ENCODE results near the gene NAP1L4. TPM values are rescaled to one million over a fixed set of nuclear protein-coding genes. Genes with fewer than 3 reads are reported as not detected.
A peak's percentile ranks its signal among the peaks of the same experiment; 100 is the strongest.

The NAP1L4 gene, protein sequence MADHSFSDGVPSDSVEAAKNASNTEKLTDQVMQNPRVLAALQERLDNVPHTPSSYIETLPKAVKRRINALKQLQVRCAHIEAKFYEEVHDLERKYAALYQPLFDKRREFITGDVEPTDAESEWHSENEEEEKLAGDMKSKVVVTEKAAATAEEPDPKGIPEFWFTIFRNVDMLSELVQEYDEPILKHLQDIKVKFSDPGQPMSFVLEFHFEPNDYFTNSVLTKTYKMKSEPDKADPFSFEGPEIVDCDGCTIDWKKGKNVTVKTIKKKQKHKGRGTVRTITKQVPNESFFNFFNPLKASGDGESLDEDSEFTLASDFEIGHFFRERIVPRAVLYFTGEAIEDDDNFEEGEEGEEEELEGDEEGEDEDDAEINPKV
- total RNA-seq (2014; rRNA removed; shearing (Covaris generic)), result 186 and 214 TPM in 2 replicates

DNA sequence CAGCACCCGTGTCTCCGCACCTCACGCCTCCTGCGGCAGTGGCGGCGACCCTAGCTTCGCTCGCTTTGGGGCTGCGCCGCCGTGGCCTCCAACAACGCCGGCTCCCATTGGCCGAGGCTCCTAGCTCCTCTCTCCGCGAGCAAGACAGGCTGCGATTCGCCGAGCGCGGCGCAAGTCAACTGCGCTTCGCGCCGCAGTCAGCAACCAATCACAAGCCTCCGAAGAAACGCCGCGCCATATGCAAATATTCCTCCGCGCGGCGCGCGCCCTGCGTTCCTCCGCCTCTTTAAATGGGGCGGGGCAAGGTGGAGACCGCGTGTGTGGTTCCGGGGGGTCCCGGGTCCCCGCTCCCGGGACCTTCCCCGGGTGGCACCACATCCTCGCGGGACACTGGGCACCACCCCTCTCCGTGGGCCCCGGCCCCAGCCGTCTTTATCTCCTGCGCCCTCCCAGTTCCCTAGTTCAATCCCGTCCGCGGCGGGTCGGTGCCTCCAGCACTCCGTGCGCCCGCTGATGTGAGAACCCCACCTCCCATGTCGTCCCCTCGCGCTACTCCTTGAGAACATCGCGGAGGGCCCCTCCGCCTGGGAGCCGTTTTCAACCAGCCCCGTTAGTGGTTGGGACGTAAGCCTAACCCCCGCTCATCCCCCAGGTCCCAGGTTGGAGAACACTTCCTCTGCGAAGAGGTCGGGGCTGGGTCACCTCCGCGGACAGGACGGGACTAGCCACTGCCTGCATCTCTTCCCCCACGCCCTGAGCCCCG is at the start of gene NAP1L4:
NAP1L4 (minus strand) TSS at position 96 of the 763 bp plus-strand sequence. CDS start 13,109 bp downstream, outside the sequence.
- Histone ChIP-seq H3K4me3 (peak within 1 kb of the TSS; percentile 93), H3K4me1 (replicated peaks) (peaks cover 31% of the 10 kb centered on the region), H3K36me3 (peaks cover 32% of the 10 kb centered on the region), H3K27me3 (replicated peaks) (no peaks in the 10 kb centered on the region), H3K9me3 (replicated peaks) (no peaks in the 10 kb centered on the region), H3K27ac (peak within 1 kb of the TSS; percentile 81)
- peak; percentile 98 to 99 for DNase-seq (ENCODE audit: low read depth in 1 of 2, low spot score in 2 of 2)

DNA sequence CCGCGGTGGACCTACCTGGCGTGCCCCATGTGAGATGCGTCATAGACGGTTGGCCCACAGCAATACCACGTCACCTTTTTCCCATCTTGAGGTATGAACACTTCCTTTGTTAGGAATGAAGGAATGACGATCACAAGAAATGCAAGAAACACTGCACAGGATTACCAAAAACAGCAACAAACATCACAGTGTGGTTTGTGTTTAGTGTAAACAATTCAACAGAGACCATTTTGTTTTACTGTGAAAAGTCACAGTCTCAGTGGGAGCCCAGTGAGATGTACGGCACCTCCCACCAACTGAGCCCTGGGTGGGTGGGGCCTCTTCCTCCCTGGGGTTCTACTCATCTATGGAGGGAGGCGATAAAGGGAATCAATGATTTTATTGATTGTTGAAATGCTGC is 48.8 kb upstream of the NAP1L4 start:
- no peaks in the 10 kb centered on the region for H3K9me3 ChIP-seq (replicated peaks)
- no peaks in the 10 kb centered on the region; the same call in 1 of the 2 replicates for H3K4me1 ChIP-seq (replicated peaks)
- H3K27me3 ChIP-seq (replicated peaks), result no peaks in the 10 kb centered on the region
- peaks cover 96% of the 10 kb centered on the region for H3K36me3 ChIP-seq
- no peak overlapping the region for H3K4me3 ChIP-seq
- no peak overlapping the region for H3K27ac ChIP-seq
- no peak for DNase-seq (ENCODE audit: low read depth in 1 of 2, low spot score in 2 of 2)

DNA sequence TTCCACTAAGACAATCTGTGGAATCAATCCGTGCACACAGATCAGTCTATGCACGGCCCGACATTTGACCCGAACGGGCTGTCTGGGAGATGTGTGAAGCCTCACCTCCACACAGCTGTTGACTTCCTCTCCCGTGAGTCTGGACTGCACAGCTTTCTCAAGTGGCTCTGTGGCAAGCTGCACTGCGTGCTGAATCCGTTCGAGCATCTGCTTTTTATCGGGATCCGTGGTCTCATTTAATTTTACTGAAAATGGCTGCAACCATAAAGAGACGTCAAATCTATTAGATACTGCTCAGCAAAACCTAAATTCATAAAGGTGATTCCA is 45.8 kb upstream of the NAP1L4 start:
- DNase-seq (ENCODE audit: low read depth in 1 of 2, low spot score in 2 of 2), result no peak
- H3K27ac ChIP-seq, result no peak overlapping the region
- no peaks in the 10 kb centered on the region for H3K9me3 ChIP-seq (replicated peaks)
- H3K4me3 ChIP-seq, result no peak overlapping the region
- no peaks in the 10 kb centered on the region; the same call in 1 of the 2 replicates for H3K4me1 ChIP-seq (replicated peaks)
- no peaks in the 10 kb centered on the region for H3K27me3 ChIP-seq (replicated peaks)
- peaks cover 96% of the 10 kb centered on the region for H3K36me3 ChIP-seq

DNA sequence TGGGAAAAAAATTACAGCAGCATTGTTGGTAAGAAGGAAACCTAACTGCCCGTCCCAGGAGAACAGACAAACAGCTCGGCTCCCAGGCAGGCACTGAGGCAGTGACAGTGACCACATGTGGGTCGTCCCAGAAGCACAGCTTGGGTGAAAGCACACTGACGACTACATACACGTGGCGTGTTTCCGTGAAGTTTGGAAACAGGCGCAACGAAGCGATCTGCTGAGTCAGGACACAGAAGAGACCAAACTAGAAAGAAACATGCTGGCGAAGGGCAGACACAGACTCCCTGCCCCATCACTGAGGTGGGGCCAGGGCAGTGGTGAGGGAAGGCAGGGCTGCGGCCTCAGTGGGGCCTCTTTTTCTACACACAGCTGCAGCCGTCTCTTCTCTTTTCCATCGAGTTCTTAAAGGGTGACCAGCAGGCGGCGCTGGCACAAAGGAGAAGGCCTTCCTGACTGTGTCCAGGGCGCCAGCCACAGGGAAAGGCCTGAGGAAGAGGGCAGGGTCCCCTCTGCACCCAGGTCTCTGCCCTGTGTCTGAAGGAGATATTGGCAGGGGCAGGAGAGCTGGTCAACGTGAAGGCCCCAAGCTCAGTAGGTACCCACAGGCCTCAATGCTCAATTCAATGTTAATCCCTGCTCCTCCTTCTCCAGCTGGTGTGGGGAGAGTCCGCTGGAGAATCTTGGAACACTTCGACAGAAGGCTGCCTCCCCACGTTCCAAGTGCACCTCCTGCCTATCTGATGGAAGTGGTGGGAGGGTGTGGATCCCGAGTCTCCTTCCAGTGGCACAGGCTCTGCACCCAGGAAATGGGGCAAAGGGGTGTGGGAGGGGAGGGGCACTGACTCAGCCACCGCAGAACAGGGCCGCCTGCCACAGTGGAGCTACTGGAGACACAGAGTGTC is 45.2 kb upstream of the NAP1L4 start:
- H3K36me3 ChIP-seq, result peaks cover 96% of the 10 kb centered on the region
- DNase-seq (ENCODE audit: low read depth in 1 of 2, low spot score in 2 of 2), result peak; percentile 75 to 86
- H3K27ac ChIP-seq, result no peak overlapping the region
- H3K4me3 ChIP-seq, result no peak overlapping the region
- H3K9me3 ChIP-seq (replicated peaks), result no peaks in the 10 kb centered on the region
- no peaks in the 10 kb centered on the region; the same call in 1 of the 2 replicates for H3K4me1 ChIP-seq (replicated peaks)
- H3K27me3 ChIP-seq (replicated peaks), result no peaks in the 10 kb centered on the region

DNA sequence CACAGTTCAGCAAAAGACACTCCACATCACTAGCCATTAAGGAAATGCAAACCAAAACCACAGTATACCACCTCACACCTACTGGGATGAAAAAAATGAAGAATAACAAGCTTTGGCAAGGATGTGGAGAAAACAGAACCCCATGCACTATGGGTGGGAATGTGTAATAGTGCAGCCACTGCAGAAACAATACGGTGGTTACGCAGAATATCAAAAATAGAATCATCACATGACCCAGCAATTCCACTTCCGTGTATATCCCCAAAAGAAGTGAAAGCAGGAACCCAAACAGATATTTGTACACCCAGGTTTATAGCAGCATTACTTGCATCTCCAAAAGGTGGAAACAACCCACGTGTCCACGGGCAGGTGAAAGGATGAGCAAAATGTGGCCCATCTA is 44.3 kb upstream of the NAP1L4 start:
- H3K9me3 ChIP-seq (replicated peaks), result no peaks in the 10 kb centered on the region
- no peak for DNase-seq (ENCODE audit: low read depth in 1 of 2, low spot score in 2 of 2)
- peaks cover 91% of the 10 kb centered on the region for H3K36me3 ChIP-seq

DNA sequence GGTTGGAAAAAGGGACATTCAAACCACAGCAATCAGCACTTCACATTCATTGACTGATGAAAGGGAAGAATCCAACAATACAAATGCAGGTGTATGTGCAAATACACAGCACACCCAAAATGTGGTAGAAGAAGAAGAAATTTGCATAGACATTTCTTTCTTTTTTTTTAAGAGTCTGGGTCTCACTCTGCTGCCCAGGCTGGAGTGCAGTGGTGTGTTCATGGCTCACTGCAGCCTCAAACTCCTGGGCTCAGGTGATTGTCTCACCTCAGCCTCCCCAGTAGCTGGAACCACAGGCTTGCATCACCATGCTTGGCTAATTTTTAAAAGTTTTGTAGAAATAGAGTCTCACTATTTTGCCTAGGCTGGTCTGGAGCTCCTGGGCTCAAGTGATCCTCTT is 43.2 kb upstream of the NAP1L4 start:
- no peaks in the 10 kb centered on the region; the same call in 1 of the 2 replicates for H3K4me1 ChIP-seq (replicated peaks)
- no peak overlapping the region for H3K4me3 ChIP-seq
- H3K27ac ChIP-seq, result no peak overlapping the region
- no peaks in the 10 kb centered on the region for H3K9me3 ChIP-seq (replicated peaks)
- H3K36me3 ChIP-seq, result peaks cover 86% of the 10 kb centered on the region
- no peak for DNase-seq (ENCODE audit: low read depth in 1 of 2, low spot score in 2 of 2)
- H3K27me3 ChIP-seq (replicated peaks), result no peaks in the 10 kb centered on the region

More for the DNA sequence above, 44.3 kb upstream of the NAP1L4 start:
- H3K4me3 ChIP-seq, result no peak overlapping the region
- no peaks in the 10 kb centered on the region for H3K27me3 ChIP-seq (replicated peaks)
- no peaks in the 10 kb centered on the region; the same call in 1 of the 2 replicates for H3K4me1 ChIP-seq (replicated peaks)
- no peak overlapping the region for H3K27ac ChIP-seq

DNA sequence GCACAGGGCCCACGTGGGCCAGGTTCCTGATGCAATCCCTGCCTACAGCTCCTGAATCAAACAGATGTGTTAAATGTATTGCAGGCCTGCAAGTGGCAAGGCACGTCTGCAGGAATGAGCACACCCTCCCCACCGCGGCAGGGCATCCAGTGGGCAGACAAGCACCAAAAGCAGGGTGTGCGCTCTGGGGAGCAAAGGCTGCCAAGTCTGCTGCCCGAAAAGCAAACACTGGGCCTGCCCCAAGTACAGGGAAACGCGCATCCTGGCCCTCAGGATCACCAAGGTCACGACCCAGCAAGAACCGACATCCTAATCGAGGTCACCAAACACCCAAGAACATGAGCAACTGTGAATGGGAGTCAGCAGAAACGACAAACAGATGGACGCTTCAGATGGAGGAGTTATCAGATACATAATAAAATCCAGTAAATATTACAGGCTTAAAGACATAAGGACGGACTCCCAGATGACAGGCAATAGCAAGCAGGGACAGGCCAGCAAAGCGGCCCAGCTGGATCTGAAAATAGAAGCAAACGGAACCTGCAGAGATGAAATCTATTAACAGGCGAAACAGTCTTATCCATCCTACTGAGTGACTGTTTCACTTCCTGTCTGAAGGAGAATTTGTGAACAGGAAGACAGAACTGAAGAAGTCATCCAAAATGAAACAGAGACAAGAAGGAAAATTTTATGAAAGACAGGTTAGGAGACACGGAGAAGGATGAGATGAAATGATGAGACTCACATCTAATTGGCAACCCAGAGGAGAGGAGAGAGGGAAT is 38.4 kb upstream of the NAP1L4 start:
- no peak for DNase-seq (ENCODE audit: low read depth in 1 of 2, low spot score in 2 of 2)
- Histone ChIP-seq H3K4me3 (no peak overlapping the region), H3K27me3 (replicated peaks) (no peaks in the 10 kb centered on the region), H3K9me3 (replicated peaks) (no peaks in the 10 kb centered on the region), H3K27ac (no peak overlapping the region), H3K4me1 (replicated peaks) (no peaks in the 10 kb centered on the region), H3K36me3 (peaks cover 81% of the 10 kb centered on the region)

DNA sequence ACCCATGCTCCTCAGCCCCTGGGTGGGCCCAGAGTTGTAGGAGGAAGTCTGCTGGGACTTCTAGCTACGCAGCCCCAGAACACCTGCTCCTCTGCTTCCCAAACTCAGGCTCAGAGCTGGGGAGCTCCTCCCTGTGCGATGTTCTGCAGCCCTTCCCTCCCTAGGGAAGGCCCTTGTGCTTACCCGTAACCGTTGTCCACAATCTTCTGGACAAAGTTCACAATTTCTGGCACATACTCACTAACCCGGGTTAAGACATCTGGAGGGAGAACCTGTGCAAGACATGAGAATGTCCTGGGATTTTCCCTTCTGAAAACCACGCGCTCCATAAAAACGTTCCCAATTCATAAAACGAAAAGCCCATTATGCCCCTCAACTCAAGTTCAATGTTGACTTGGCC is 36.7 kb upstream of the NAP1L4 start:
- Histone ChIP-seq H3K9me3 (replicated peaks) (no peaks in the 10 kb centered on the region), H3K36me3 (peaks cover 84% of the 10 kb centered on the region), H3K27me3 (replicated peaks) (no peaks in the 10 kb centered on the region), H3K27ac (no peak overlapping the region), H3K4me3 (no peak overlapping the region), H3K4me1 (replicated peaks) (no peaks in the 10 kb centered on the region)
- no peak for DNase-seq (ENCODE audit: low read depth in 1 of 2, low spot score in 2 of 2)

DNA sequence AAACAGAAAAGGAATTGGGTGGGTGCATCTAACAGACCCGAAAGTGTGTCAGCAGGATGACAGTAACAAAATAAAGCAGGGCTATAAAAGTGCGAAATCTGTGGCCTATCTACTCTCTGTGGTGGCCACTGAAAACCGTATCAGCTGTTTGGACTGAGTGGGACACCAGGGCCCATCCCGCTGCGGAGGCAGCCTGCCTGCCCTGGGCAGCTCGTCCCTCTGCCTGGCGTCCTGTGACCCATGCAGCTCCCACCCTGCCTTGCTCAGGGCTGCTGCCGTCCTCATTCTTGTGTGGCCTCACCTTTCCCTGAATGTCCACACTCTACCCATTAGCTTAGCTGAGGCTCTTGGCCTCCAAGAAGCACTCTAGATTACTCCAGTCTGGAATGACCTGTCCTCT is 34.7 kb upstream of the NAP1L4 start:
- no peak for DNase-seq (ENCODE audit: low read depth in 1 of 2, low spot score in 2 of 2)
- no peaks in the 10 kb centered on the region for H3K27me3 ChIP-seq (replicated peaks)
- H3K36me3 ChIP-seq, result peaks cover 72% of the 10 kb centered on the region
- no peak overlapping the region for H3K4me3 ChIP-seq
- H3K9me3 ChIP-seq (replicated peaks), result no peaks in the 10 kb centered on the region
- no peak overlapping the region for H3K27ac ChIP-seq
- no peaks in the 10 kb centered on the region for H3K4me1 ChIP-seq (replicated peaks)

DNA sequence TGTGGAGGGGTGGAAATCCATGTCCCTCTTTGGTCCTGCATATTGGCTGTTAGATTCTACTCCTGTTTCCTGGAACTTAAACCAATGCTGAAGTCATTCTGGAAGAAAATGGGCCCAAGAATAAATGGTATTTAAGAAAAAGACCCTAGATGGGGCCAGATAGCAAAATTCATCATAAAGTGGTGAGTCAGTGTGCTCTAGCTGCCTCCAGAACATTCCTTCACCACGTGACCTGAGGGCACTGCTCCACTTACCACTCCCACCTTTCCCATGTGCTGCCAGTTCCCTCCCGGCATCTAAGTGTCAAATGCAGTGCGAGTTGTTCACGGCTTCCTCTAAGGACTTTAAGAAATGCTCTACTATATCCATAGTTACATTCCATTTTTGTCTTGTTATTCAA is 30.9 kb upstream of the NAP1L4 start:
- no peaks in the 10 kb centered on the region for H3K27me3 ChIP-seq (replicated peaks)
- H3K4me1 ChIP-seq (replicated peaks), result no peaks in the 10 kb centered on the region
- no peak overlapping the region for H3K4me3 ChIP-seq
- no peaks in the 10 kb centered on the region for H3K9me3 ChIP-seq (replicated peaks)
- no peak for DNase-seq (ENCODE audit: low read depth in 1 of 2, low spot score in 2 of 2)
- no peak overlapping the region for H3K27ac ChIP-seq
- H3K36me3 ChIP-seq, result peaks cover 68% of the 10 kb centered on the region

DNA sequence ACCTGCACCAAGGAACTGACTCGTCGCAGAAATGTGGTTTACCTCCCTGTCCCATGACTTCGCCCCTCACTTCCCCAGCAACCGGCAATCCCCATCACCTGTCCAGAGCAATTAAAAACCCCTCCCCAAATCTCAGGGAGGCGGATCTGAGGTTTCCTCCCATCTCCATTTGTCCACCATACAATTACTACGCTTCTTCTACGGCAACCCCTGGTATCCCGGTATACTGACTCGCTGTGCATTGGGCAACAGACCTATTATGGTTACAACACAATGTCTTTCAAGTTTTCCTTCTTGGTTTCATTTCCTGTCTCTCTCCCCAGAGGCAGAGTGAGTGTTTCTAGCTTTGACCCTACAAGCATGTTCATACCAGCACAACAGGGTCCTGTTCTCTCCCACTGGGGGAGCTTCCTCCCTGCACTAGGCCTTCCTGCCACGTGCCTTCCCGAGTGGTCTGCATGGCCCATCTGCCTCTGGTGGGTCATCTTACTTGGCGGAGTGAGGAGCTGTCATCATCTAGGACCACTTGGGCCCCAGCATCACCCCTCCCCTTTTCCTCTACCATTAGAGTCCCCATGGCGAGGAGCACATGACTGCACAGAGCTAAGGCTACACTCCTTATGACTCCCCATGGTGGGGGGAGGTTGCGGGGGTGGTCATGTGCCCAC is 30.3 kb upstream of the NAP1L4 start:
- no peak overlapping the region for H3K27ac ChIP-seq
- no peaks in the 10 kb centered on the region for H3K9me3 ChIP-seq (replicated peaks)
- H3K4me3 ChIP-seq, result no peak overlapping the region
- no peaks in the 10 kb centered on the region for H3K27me3 ChIP-seq (replicated peaks)
- H3K4me1 ChIP-seq (replicated peaks), result no peaks in the 10 kb centered on the region
- no peak for DNase-seq (ENCODE audit: low read depth in 1 of 2, low spot score in 2 of 2)
- H3K36me3 ChIP-seq, result peaks cover 70% of the 10 kb centered on the region

DNA sequence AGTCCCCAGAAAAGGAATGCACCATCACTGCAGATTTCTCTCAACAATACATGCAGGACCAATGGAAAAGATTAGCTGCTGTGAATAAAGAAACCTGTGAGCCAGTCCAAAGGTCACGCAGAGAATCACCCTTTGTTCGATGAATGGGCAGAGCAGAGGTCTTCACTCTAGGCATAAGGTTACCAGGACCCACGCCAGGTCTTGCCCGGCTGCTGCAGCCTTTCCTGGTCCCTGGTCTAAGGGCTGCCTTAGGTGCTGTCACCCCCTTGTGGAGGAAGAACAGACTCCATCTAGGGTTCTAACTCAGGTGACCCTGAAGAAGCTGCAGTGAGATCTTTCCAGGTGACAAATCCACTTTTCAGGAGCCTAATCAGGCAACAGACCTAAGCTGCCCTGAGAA is 29.0 kb upstream of the NAP1L4 start:
- Histone ChIP-seq H3K27me3 (replicated peaks) (no peaks in the 10 kb centered on the region), H3K36me3 (peaks cover 71% of the 10 kb centered on the region), H3K4me3 (no peak overlapping the region), H3K27ac (no peak overlapping the region), H3K4me1 (replicated peaks) (no peaks in the 10 kb centered on the region), H3K9me3 (replicated peaks) (no peaks in the 10 kb centered on the region)
- no peak for DNase-seq (ENCODE audit: low read depth in 1 of 2, low spot score in 2 of 2)

All from SJSA1 (cell line).